Measurements from ENCODE around the gene PTPRJ.
"Not testable (repeated sequence)": the region's sequence is repeated elsewhere in the genome, so short reads cannot be mapped to it uniquely, and the experiment has no call there.

DNA sequence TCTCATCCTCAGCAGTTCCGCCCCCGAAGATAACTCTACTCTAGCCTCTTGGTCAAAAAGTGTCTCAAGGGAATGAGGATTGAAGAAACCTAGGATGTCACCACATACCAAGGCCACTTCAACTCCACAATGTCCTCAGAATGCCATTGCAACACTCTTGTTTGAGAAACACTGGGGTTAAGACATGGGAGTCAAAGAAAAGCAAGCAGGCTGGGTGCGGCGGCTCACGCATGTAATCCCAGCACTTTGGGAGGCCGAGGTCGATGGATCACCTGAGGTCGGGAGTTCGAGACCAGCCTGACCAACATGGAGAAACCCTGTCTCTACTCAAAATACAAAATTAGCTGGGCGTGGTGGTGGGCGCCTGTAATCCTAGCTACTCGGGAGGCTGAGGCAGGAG is 28.9 kb upstream of the PTPRJ start:
- TF ChIP-seq, protein P1, sequence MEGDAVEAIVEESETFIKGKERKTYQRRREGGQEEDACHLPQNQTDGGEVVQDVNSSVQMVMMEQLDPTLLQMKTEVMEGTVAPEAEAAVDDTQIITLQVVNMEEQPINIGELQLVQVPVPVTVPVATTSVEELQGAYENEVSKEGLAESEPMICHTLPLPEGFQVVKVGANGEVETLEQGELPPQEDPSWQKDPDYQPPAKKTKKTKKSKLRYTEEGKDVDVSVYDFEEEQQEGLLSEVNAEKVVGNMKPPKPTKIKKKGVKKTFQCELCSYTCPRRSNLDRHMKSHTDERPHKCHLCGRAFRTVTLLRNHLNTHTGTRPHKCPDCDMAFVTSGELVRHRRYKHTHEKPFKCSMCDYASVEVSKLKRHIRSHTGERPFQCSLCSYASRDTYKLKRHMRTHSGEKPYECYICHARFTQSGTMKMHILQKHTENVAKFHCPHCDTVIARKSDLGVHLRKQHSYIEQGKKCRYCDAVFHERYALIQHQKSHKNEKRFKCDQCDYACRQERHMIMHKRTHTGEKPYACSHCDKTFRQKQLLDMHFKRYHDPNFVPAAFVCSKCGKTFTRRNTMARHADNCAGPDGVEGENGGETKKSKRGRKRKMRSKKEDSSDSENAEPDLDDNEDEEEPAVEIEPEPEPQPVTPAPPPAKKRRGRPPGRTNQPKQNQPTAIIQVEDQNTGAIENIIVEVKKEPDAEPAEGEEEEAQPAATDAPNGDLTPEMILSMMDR (IDR thresholded peaks at IDR 0.05; ENCODE audit: insufficient read depth, low read depth, low read length), result not testable (repeated sequence)
- TF ChIP-seq EZH2 (IDR thresholded peaks at IDR 0.05; ENCODE audit: insufficient read depth, low read length), result not testable (repeated sequence)

All from astrocyte (in vitro differentiated cells and primary cell).